Activated CD8-positive, alpha-beta memory T cell treated with anti-CD3 and anti-CD28 coated beads, Interleukin-2, amount 50 U/mL, for 1 hour (primary cell): Measurements from ENCODE around the gene PPP2R5E.
"Not testable (repeated sequence)": the region's sequence is repeated elsewhere in the genome, so short reads cannot be mapped to it uniquely, and the experiment has no call there.

Experiments used
- DNase-seq: peaks from one replicate; pipeline ENCODE4 v3.0.0-alpha.2; 2020; ENCODE audit errors: extremely low read depth

The PPP2R5E gene

GRCh38 chr14:63378444-63378843, 164.7 kb downstream of the PPP2R5E start:
- DNase-seq, result no peak

- no peak for DNase-seq
These were observed 167.4 kb downstream of the PPP2R5E start for GRCh38 chr14:63375769-63376168.

GRCh38 chr14:63371613-63372012, 171.6 kb downstream of the PPP2R5E start:
- DNase-seq, result not testable (repeated sequence)

- DNase-seq, result no peak
These were observed 172.1 kb downstream of the PPP2R5E start for GRCh38 chr14:63371033-63371432.

GRCh38 chr14:63367742-63368364, 175.3 kb downstream of the PPP2R5E start:
- DNase-seq, result no peak

GRCh38 chr14:63362389-63362819, 180.8 kb downstream of the PPP2R5E start:
- DNase-seq, result no peak

GRCh38 chr14:63361790-63362189, 181.4 kb downstream of the PPP2R5E start:
- no peak for DNase-seq

GRCh38 chr14:63357841-63358240, 185.3 kb downstream of the PPP2R5E start:
- no peak for DNase-seq

GRCh38 chr14:63345826-63346225, 197.4 kb downstream of the PPP2R5E start:
- no peak for DNase-seq

- no peak for DNase-seq
These were observed 198.8 kb downstream of the PPP2R5E start for GRCh38 chr14:63344336-63344735.

GRCh38 chr14:63343878-63344277, 199.3 kb downstream of the PPP2R5E start:
- no peak for DNase-seq

- DNase-seq, result no peak
These were observed 200.8 kb downstream of the PPP2R5E start for GRCh38 chr14:63342371-63342770.

GRCh38 chr14:63328787-63329737, 214.1 kb downstream of the PPP2R5E start:
- no peak for DNase-seq

- DNase-seq, result no peak
These were observed 216.3 kb downstream of the PPP2R5E start for GRCh38 chr14:63326840-63327239.

- no peak for DNase-seq
These were observed 220.1 kb downstream of the PPP2R5E start for GRCh38 chr14:63322897-63323573.

GRCh38 chr14:63322472-63322871, 220.7 kb downstream of the PPP2R5E start:
- DNase-seq, result no peak
